Brain microvascular endothelial cell (primary cell): Measurements from ENCODE around the gene MAP3K14.

Source experiments
- DNase-seq: peaks from one replicate; pipeline ENCODE4 v3.0.0-alpha.2; 2020
- H3K27ac ChIP-seq: fragments of 250-450 bp; sonication (Bioruptor Pico); 2 replicates; pipeline ENCODE4 v1.5.1; 2020; ENCODE audit warnings: mild to moderate bottlenecking, moderate library complexity
- H3K27me3 ChIP-seq: fragments of 250-450 bp; sonication (Bioruptor Pico); replicated peaks from 2 replicates; pipeline ENCODE4 v1.5.1; 2020; ENCODE audit warnings: mild to moderate bottlenecking
- H3K36me3 ChIP-seq: fragments of 250-450 bp; sonication (Bioruptor Pico); replicated peaks from 2 replicates; pipeline ENCODE4 v1.5.1; 2020; ENCODE audit warnings: mild to moderate bottlenecking
- H3K4me3 ChIP-seq: 2 replicates; pipeline ENCODE4 v1.5.1; 2011; ENCODE audit warnings: low read depth, mild to moderate bottlenecking, control low read depth, low read length, moderate library complexity
- in situ Hi-C: cut with HindIII; loops from 2 replicates; pipeline ENCODE4 v1.10.0; 2017; ENCODE audit warnings: low sequenced_read_pairs, low pct_ligation_motif_present
- TF ChIP-seq, protein P1 (sequence below): IDR thresholded peaks from 2 replicates; pipeline ENCODE4 v1.5.1; 2011; ENCODE audit warnings: low read depth, mild to moderate bottlenecking, moderate library complexity, low read length, control low read depth, inconsistent platforms; ENCODE audit errors: missing control alignments

MAP3K14 gene

DNA sequence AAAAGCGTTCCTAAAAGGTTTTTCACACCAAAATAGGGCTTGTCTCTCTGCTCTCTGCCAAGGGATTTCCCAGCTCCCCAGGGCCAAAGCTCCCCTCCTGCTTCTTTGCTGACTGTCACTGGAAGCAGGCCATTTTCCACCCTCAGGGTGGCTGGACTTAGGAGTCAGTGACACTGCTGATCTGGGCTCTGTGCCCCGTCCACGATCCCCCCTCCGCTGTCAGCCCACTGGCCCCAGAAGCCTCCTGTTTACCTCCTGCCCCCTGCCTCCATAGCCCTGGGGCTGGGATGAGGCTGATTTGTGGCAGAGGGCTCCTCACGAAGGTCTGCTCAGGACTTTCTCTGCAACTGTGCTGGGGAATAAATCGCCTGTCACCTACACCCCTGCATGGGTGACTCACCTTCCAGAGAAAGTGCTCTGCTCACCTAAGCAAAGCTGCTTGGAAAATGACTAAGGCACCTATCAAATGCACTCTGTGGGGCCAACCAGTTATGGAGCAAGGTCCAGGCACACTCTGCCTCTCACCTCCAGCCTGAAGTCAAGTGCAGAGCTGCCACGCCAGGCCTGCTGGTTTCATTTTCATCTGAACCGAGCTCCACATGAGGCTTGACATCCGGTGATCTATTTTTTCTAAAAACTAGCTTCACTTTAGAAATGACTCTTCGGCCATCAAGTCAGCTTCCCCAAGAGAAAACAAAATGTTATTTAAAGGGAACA lies 4.9 kb downstream of the MAP3K14 start:
- peak; percentile 39 for DNase-seq
- Histone ChIP-seq H3K27ac (peak overlapping the region; percentile 29), H3K4me3 (no peak overlapping the region), H3K36me3 (peaks cover 37% of the 10 kb centered on the region), H3K27me3 (no peaks in the 10 kb centered on the region)
- in situ Hi-C loops: no loop called here
- TF ChIP-seq, protein P1, sequence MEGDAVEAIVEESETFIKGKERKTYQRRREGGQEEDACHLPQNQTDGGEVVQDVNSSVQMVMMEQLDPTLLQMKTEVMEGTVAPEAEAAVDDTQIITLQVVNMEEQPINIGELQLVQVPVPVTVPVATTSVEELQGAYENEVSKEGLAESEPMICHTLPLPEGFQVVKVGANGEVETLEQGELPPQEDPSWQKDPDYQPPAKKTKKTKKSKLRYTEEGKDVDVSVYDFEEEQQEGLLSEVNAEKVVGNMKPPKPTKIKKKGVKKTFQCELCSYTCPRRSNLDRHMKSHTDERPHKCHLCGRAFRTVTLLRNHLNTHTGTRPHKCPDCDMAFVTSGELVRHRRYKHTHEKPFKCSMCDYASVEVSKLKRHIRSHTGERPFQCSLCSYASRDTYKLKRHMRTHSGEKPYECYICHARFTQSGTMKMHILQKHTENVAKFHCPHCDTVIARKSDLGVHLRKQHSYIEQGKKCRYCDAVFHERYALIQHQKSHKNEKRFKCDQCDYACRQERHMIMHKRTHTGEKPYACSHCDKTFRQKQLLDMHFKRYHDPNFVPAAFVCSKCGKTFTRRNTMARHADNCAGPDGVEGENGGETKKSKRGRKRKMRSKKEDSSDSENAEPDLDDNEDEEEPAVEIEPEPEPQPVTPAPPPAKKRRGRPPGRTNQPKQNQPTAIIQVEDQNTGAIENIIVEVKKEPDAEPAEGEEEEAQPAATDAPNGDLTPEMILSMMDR: no peak

DNA sequence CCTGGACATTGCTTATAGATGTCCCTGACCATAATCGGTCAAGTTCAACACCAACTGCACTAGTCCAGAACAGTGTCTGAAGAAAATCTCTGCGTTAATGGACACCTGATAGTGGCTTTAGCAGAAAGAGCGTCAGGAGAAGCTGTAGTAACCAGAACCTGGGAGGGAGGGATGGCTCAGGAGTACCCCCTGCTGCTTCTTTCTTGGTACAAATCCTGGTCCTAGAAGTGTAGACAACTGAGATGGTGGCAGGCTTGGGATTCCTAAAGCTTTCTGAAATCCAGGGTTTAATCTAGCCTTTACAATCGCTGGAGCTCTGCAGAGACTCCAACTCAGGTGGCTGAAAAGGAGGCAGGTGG lies 5.4 kb downstream of the MAP3K14 start:
- no peak overlapping the region for H3K27ac ChIP-seq
- TF ChIP-seq, protein P1: peak; percentile 8
- H3K4me3 ChIP-seq: no peak overlapping the region
- peaks cover 40% of the 10 kb centered on the region for H3K36me3 ChIP-seq
- no peak for DNase-seq
- H3K27me3 ChIP-seq: no peaks in the 10 kb centered on the region
- in situ Hi-C loops: no loop called here

DNA sequence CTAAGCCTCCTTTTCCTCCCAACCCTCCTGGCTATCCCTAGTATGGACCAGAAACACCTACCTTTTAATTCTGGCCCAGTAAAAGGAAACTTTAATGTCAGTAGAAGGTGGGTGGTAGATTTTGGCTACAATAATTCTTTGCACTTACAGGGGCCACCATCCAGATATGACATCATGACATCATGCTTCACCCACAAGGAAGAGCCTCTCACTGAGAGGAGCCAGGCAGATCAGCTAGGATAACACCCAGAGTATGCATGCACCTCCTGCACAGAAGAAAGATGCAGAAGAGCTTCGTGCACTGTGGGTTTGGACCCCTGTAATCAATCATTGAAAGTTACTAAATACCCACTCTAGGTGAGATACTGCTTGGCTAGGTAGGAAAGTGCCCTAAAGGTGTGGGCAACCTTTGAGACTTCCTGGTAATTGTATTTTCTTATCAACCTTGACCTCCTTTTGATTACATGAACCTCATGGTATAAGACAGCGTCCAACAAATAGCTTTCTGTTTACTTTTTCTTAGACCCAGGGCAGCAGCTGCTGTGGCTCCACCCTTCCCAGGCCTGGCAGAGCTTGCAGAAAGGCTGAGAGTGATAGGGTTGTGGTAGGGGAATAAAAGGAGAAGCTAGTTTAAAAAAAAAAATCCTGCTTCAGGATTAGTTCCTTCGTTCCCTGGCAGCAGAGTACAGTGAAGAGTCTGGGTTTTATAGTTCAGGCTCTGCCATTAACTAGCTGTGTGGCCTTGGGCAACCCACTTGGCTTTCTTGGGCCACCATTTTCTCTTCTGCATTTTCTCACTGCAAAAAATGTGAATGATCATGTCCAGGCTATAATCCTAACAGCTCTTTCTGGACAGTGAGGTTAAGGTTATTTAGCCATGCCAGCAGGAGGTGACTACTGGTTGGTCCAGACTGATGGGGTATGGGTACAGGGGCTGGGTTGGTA lies 6.2 kb downstream of the MAP3K14 start:
- TF ChIP-seq, protein P1: no peak
- no peak for DNase-seq
- Histone ChIP-seq H3K4me3 (no peak overlapping the region), H3K27ac (no peak overlapping the region), H3K36me3 (peaks cover 40% of the 10 kb centered on the region), H3K27me3 (no peaks in the 10 kb centered on the region)
- in situ Hi-C loops: no loop called here

DNA sequence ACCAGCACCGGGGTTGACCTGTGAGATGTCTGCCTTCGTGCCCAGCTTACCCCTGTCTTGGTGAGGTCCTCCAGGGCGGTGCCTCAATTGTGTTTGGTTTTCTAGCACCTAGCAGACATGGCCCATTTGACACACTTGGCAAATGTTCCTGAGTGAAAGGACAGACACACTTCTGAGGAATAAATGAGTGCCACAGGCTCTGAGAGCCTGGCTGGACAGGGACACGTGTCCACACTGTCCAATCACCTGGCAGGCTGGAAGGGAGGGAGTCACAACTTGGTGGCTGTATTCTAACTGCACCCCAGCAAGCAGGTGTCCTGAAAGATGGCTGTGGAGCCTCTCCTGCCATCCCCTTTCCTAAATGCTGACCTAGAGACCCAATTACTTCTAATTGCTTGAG lies 7.4 kb downstream of the MAP3K14 start:
- in situ Hi-C loops: no loop called here
- TF ChIP-seq, protein P1: no peak
- no peak overlapping the region for H3K27ac ChIP-seq
- peaks cover 42% of the 10 kb centered on the region for H3K36me3 ChIP-seq
- H3K4me3 ChIP-seq: no peak overlapping the region
- no peak for DNase-seq
- H3K27me3 ChIP-seq: no peaks in the 10 kb centered on the region

DNA sequence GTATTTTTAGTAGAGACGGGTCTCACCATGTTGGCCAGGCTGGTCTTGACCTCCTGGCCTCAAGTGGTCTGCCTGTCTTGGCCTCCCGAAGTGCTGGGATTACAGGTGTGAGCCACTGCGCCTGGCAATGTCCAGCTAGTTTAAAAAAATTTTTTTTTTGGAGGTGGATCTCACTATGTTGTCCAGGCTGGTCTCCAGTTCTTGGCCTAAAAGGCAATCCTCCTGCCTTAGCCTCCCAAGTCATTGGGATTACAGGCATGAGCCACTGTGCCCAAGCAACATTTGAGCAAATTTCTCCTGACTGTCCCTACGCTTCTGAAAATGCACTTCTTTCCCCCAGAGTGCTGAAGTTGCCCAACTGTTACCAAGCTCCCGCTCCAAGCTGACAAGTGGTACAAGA lies 8.0 kb downstream of the MAP3K14 start:
- DNase-seq: no peak
- Histone ChIP-seq H3K27me3 (no peaks in the 10 kb centered on the region), H3K27ac (no peak overlapping the region), H3K4me3 (no peak overlapping the region), H3K36me3 (peaks cover 42% of the 10 kb centered on the region)
- TF ChIP-seq, protein P1: no peak
- in situ Hi-C loops: no loop called here
